Placental epithelial cell (primary cell): ENCODE results near the gene STK25. TPM values are rescaled to one million over a fixed set of nuclear protein-coding genes. Genes with fewer than 3 reads are reported as not detected.

Experiments
- small RNA-seq: library from RNA; depleted of rRNA; stranded (forward); fragments of <200 nt; gene quantifications from one replicate; pipeline ENCODE3, GENCODE V24; 2012
- total RNA-seq: library from RNA; depleted of rRNA; stranded (reverse); fragments of >200 nt; gene quantifications from 2 replicates; pipeline ENCODE4 v1.2.3, GENCODE V29; 2012

Gene STK25
- 271 and 448 TPM in 2 replicates for total RNA-seq

GRCh38 chr2:241508240-241509154, at the start of gene STK25:
STK25 (minus strand) TSS chr2:241508584; CDS start chr2:241508035, 549 bp downstream.

Small RNAs within 50 kb of the gene (small RNA-seq; reads per million reads assigned to genes)
- gene MIR3133: not detected

Other genes with a start within 250 kb of the STK25 start
- gene HDLBP, start 192.9 kb downstream of the STK25 start, total RNA-seq: 973 and 1,501 TPM in 2 replicates
- gene SEPTIN2, start 192.7 kb downstream of the STK25 start, total RNA-seq: 331 and 382 TPM in 2 replicates
- 36.9 and 43.5 TPM in 2 replicates for gene FARP2, start 152.3 kb downstream of the STK25 start, total RNA-seq
- 138 and 210 TPM in 2 replicates for gene BOK, start 50.2 kb upstream of the STK25 start, total RNA-seq
- gene THAP4, start 128.6 kb upstream of the STK25 start, total RNA-seq: 42.8 and 47.8 TPM in 2 replicates
- 53.8 and 85.3 TPM in 2 replicates for gene ATG4B, start 129.1 kb upstream of the STK25 start, total RNA-seq
- gene DTYMK, start 178.2 kb upstream of the STK25 start, total RNA-seq: 11.8 and 32.2 TPM in 2 replicates
- 17.0 and 41.2 TPM in 2 replicates for gene ING5, start 193.5 kb upstream of the STK25 start, total RNA-seq
- gene D2HGDH, start 226.0 kb upstream of the STK25 start, total RNA-seq: 11.6 and 32.6 TPM in 2 replicates